H1 (cell line): Measurements from ENCODE around the gene SLC6A6. TPM values are rescaled to one million over a fixed set of nuclear protein-coding genes. Genes with fewer than 3 reads are reported as not detected.

Source experiments
- CTCF ChIA-PET: fragments of 300-600 bp; sonication (Branson Sonifier 250); formaldehyde crosslinking; loops from one replicate; lab custom pipeline; 2021; ENCODE audit not compliant: partially characterized antibody; lab: Charles Lee
- POLR2A ChIA-PET: fragments of 300-600 bp; sonication (Branson Sonifier 250); formaldehyde crosslinking; loops from one replicate; lab custom pipeline; 2021; ENCODE audit warnings: inconsistent platforms; ENCODE audit not compliant: partially characterized antibody; lab: Charles Lee
- DNase-seq, 2 experiments: peaks; one replicate each; pipeline versions ENCODE4 v3.0.0 to v3.0.0-alpha.2; 2010 to 2022; ENCODE audit warnings: low spot score in 2 of 2, low read depth in 1 of 2, mixed read lengths in 1 of 2
- FAIRE-seq: peaks from 2 replicates; lab custom pipeline; 2011; peaks lifted over from hg19 to GRCh38; lab: Jason Lieb, UNC
- H2AFZ ChIP-seq: 2 replicates; pipeline ENCODE4 v1.8.1; 2012; ENCODE audit warnings: low read length, inconsistent platforms
- H2AK5ac ChIP-seq: 2 replicates; pipeline ENCODE4 v1.6.1; 2013; ENCODE audit warnings: low read depth, low read length
- H2BK120ac ChIP-seq: replicated peaks from 2 replicates; pipeline ENCODE3; 2013; ENCODE audit warnings: low read depth, low read length, inconsistent platforms
- H2BK12ac ChIP-seq: 2 replicates; pipeline ENCODE4 v1.6.1; 2013; ENCODE audit warnings: low read depth, low read length
- H2BK15ac ChIP-seq: 2 replicates; pipeline ENCODE4 v1.6.1; 2013; ENCODE audit warnings: low read length
- H2BK20ac ChIP-seq: 2 replicates; pipeline ENCODE4 v1.6.1; 2013; ENCODE audit warnings: low read length
- H2BK5ac ChIP-seq: 2 replicates; pipeline ENCODE4 v1.6.1; 2013; ENCODE audit warnings: low read depth, low read length
- H3K14ac ChIP-seq: 2 replicates; pipeline ENCODE4 v1.6.1; 2013; ENCODE audit warnings: inconsistent platforms; ENCODE audit not compliant: insufficient read length
- H3K18ac ChIP-seq: 2 replicates; pipeline ENCODE4 v1.6.1; 2013; ENCODE audit warnings: low read length; ENCODE audit errors: extremely low read depth
- H3K23ac ChIP-seq: 2 replicates; pipeline ENCODE4 v1.6.1; 2013; ENCODE audit warnings: inconsistent platforms; ENCODE audit not compliant: insufficient read length
- H3K23me2 ChIP-seq: 2 replicates; pipeline ENCODE4 v1.6.1; 2013; ENCODE audit warnings: low read depth, low read length
- H3K27ac ChIP-seq: 2 replicates; pipeline ENCODE4 v1.6.1; 2011; ENCODE audit warnings: low read depth, low read length, inconsistent platforms
- H3K27me3 ChIP-seq, 4 experiments: replicated peaks in 1 of 4; 1 replicate in 1 of 4; 2 replicates in 3 of 4; pipeline versions ENCODE4 v1.6.1 to v1.8.1; 2011 to 2013; ENCODE audit warnings: low read length in 3 of 4, mild to moderate bottlenecking in 3 of 4, inconsistent platforms in 2 of 4, mixed read lengths in 2 of 4, moderate library complexity in 1 of 4; ENCODE audit not compliant: control insufficient read depth in 3 of 4, insufficient read depth in 3 of 4; ENCODE audit errors: extremely low read depth in 1 of 4
- H3K36me3 ChIP-seq, 4 experiments: 2 replicates each; pipeline versions ENCODE4 v1.6.1 to v1.8.1; 2011 to 2013; ENCODE audit warnings: mild to moderate bottlenecking in 4 of 4, low read length in 3 of 4, moderate library complexity in 2 of 4, control low read depth in 1 of 4, inconsistent platforms in 1 of 4; ENCODE audit not compliant: insufficient read depth in 4 of 4, control insufficient read depth in 2 of 4
- H3K4ac ChIP-seq: replicated peaks from 2 replicates; pipeline ENCODE3; 2013; ENCODE audit warnings: low read length, low read depth, mixed read lengths, inconsistent platforms; ENCODE audit not compliant: insufficient read length
- H3K4me1 ChIP-seq, 4 experiments: replicated peaks in 1 of 4; 1 replicate in 1 of 4; 2 replicates in 3 of 4; pipeline versions ENCODE4 v1.6.1 to v1.8.1; 2011 to 2013; ENCODE audit warnings: low read length in 3 of 4, inconsistent platforms in 2 of 4, mixed read lengths in 1 of 4; ENCODE audit not compliant: insufficient read depth in 4 of 4, control insufficient read depth in 3 of 4
- H3K4me2 ChIP-seq, 2 experiments: 2 replicates each; pipeline versions ENCODE4 v1.6.1 to v1.8.1; 2011 to 2013; ENCODE audit warnings: low read depth in 2 of 2, low read length in 2 of 2, control low read depth in 1 of 2, inconsistent platforms in 1 of 2, mild to moderate bottlenecking in 1 of 2; ENCODE audit not compliant: insufficient read depth in 1 of 2
- H3K4me3 ChIP-seq, 4 experiments: fragments of 200-600, 300-600 bp in 1 of 4; sonication (generic), shearing (Covaris generic), sonication (Bioruptor Twin) in 1 of 4; 2 replicates each; pipeline versions ENCODE4 v1.5.1 to v1.8.1; 2011 to 2016; ENCODE audit warnings: low read length in 4 of 4, low read depth in 3 of 4, control low read depth in 2 of 4, inconsistent platforms in 2 of 4, mild to moderate bottlenecking in 2 of 4, mixed read lengths in 1 of 4, moderate library complexity in 1 of 4; ENCODE audit not compliant: insufficient read depth in 2 of 4; ENCODE audit errors: extremely low read depth in 1 of 4
- H3K56ac ChIP-seq: replicated peaks from 2 replicates; pipeline ENCODE3; 2013; ENCODE audit warnings: low read depth, mild to moderate bottlenecking, mixed read lengths, low read length, inconsistent platforms; ENCODE audit not compliant: insufficient read length
- H3K79me1 ChIP-seq: 2 replicates; pipeline ENCODE4 v1.6.1; 2013; ENCODE audit warnings: low read depth, low read length, control low read depth
- H3K79me2 ChIP-seq, 2 experiments: 2 replicates each; pipeline versions ENCODE4 v1.6.1 to v1.8.1; 2012 to 2013; ENCODE audit warnings: low read length in 2 of 2, mild to moderate bottlenecking in 2 of 2, inconsistent platforms in 1 of 2; ENCODE audit not compliant: insufficient read depth in 2 of 2, control insufficient read depth in 1 of 2
- H3K9ac ChIP-seq, 4 experiments: replicated peaks in 1 of 4; 1 replicate in 1 of 4; 2 replicates in 3 of 4; pipeline versions ENCODE4 v1.6.1 to v1.8.1; 2011 to 2013; ENCODE audit warnings: low read depth in 3 of 4, low read length in 3 of 4, control low read depth in 2 of 4, mild to moderate bottlenecking in 2 of 4, moderate library complexity in 2 of 4, inconsistent platforms in 1 of 4; ENCODE audit errors: extremely low read depth in 1 of 4
- H3K9me3 ChIP-seq, 2 experiments: 2 replicates each; pipeline versions ENCODE4 v1.6.1 to v1.8.1; 2012 to 2013; ENCODE audit warnings: mild to moderate bottlenecking in 2 of 2, moderate library complexity in 2 of 2, control low read depth in 1 of 2, inconsistent platforms in 1 of 2, low read depth in 1 of 2, low read length in 1 of 2, mixed read lengths in 1 of 2; ENCODE audit not compliant: insufficient read depth in 2 of 2
- H4K20me1 ChIP-seq, 2 experiments: replicated peaks in 1 of 2; 2 replicates each; pipeline versions ENCODE3 to v1.8.1; 2011 to 2013; ENCODE audit warnings: inconsistent platforms in 2 of 2, low read length in 2 of 2, mild to moderate bottlenecking in 1 of 2; ENCODE audit not compliant: insufficient read depth in 2 of 2, control insufficient read depth in 1 of 2
- H4K5ac ChIP-seq: 2 replicates; pipeline ENCODE4 v1.6.1; 2013; ENCODE audit warnings: low read length, low read depth, mixed read lengths, inconsistent platforms; ENCODE audit not compliant: insufficient read length
- H4K8ac ChIP-seq: 2 replicates; pipeline ENCODE4 v1.8.0; 2013; ENCODE audit warnings: mild to moderate bottlenecking, moderate library complexity, low read length, inconsistent platforms; ENCODE audit not compliant: insufficient read depth; ENCODE audit errors: extremely low read depth
- H4K91ac ChIP-seq: replicated peaks from 2 replicates; pipeline ENCODE3; 2013; ENCODE audit warnings: low read length, mixed read lengths, inconsistent platforms; ENCODE audit not compliant: insufficient read length
- BRCA1 ChIP-seq: IDR thresholded peaks from 2 replicates; pipeline ENCODE4 v1.6.1; 2012; ENCODE audit warnings: low read depth, low read length, improper control_type of control experiment
- CBX5 ChIP-seq: fragments of 300-800, 300-1000 bp; sonication (generic); IDR thresholded peaks from 2 replicates; pipeline ENCODE4 v1.7.1; 2016; ENCODE audit warnings: antibody characterized with exemption, low read length, low read depth
- CHD2 ChIP-seq: IDR thresholded peaks from 2 replicates; pipeline ENCODE4 v1.6.1; 2012; ENCODE audit warnings: low read length, improper control_type of control experiment
- GTF2F1 ChIP-seq: IDR thresholded peaks from 2 replicates; pipeline ENCODE4 v1.6.1; 2012; ENCODE audit warnings: low read depth, low read length, improper control_type of control experiment, borderline replicate concordance
- KDM4A ChIP-seq: IDR thresholded peaks from one replicate; pipeline ENCODE4 v1.7.1; 2012; ENCODE audit warnings: low read depth, mild to moderate bottlenecking, moderate library complexity, low read length, inconsistent platforms; ENCODE audit not compliant: severe bottlenecking
- NANOG ChIP-seq: IDR thresholded peaks from 2 replicates; pipeline ENCODE4 v1.6.1; 2011; ENCODE audit warnings: low read length, low read depth, mild to moderate bottlenecking, inconsistent platforms; ENCODE audit not compliant: insufficient read depth, poor library complexity, severe bottlenecking
- POLR2A ChIP-seq, 2 experiments: IDR thresholded peaks; 1 replicate in 1 of 2; 2 replicates in 1 of 2; pipeline ENCODE4 v1.6.1; 2011; ENCODE audit warnings: low read depth in 2 of 2, low read length in 2 of 2, mild to moderate bottlenecking in 2 of 2; ENCODE audit errors: control extremely low read depth in 1 of 2
- POLR2AphosphoS5 ChIP-seq: IDR thresholded peaks from 2 replicates; pipeline ENCODE4 v1.6.1; 2011; ENCODE audit warnings: low read depth, low read length
- SIN3A ChIP-seq, 2 experiments: IDR thresholded peaks in 1 of 2; conservative IDR thresholded peaks in 1 of 2; 2 replicates each; pipeline ENCODE4 v1.6.1; 2011 to 2012; ENCODE audit warnings: low read length in 2 of 2, improper control_type of control experiment in 1 of 2, low read depth in 1 of 2, mild to moderate bottlenecking in 1 of 2
- SUZ12 ChIP-seq: fragments of 200-600 bp; sonication (generic); IDR thresholded peaks from 2 replicates; pipeline ENCODE4 v1.6.1; 2012; ENCODE audit warnings: mild to moderate bottlenecking, inconsistent platforms, low read length, moderate library complexity, mixed read lengths
- TBP ChIP-seq: IDR thresholded peaks from 2 replicates; pipeline ENCODE4 v1.6.1; 2011; ENCODE audit warnings: low read depth, low read length, improper control_type of control experiment
- WGBS, 2 experiments: shearing (Covaris generic) in 1 of 2; methylation state at CpG; one replicate each; pipeline versions ENCODE4 v1.1.6 to v1.1.7; 2013 to 2015; ENCODE audit warnings: low lambda C conversion rate in 2 of 2, mixed read lengths in 2 of 2, inconsistent platforms in 1 of 2, low coverage in 1 of 2, missing lambda C conversion rate in 1 of 2; ENCODE audit not compliant: insufficient replicate concordance in 2 of 2, insufficient coverage in 1 of 2, insufficient read length in 1 of 2; ENCODE audit errors: extremely low coverage in 1 of 2, missing lambda C conversion rate in 1 of 2; 5-methylcytosine and 5-hydroxymethylcytosine counted together
- polyA plus RNA-seq, 7 experiments: library from polyadenylated mRNA; depleted of rRNA in 3 of 7; stranded (reverse) in 5 of 7; unstranded in 2 of 7; fragments of >200 nt in 5 of 7; fragments of 200-250 nt in 2 of 7; gene quantifications; 1 replicate in 5 of 7; 2 replicates in 1 of 7; 4 replicates in 1 of 7; pipeline versions ENCODE4 v1.2.1 to v1.2.3, GENCODE V29; 2011 to 2013; ENCODE audit warnings: missing spikeins in 2 of 7, mixed read lengths in 2 of 7
- total RNA-seq: library from RNA; stranded (reverse); fragmentation: NEBNext Ultra II Directional; extraction: Animal tissue kit (Norgen Biotek cat#: 25700); gene quantifications from 2 replicates; pipeline ENCODE4 v1.2.1, GENCODE V29; 2021

SLC6A6 gene
- total and polyA plus RNA-seq, 2 of the 8 experiments (the other 6 are each of a cell fraction or from before 2014, with no cell fraction given) = 66.2 to 144 TPM

GRCh38 chr3:14473411-14473891, 71.0 kb downstream of the SLC6A6 start:
- Histone ChIP-seq H2BK120ac (no peak overlapping the region), H4K91ac (no peak overlapping the region), H3K27ac (no peak overlapping the region), H3K4me1 (no peaks in the 10 kb centered on the region; a peak in 1 of 7 replicates), H3K23ac (no peak overlapping the region), H3K79me1 (peaks cover 2% of the 10 kb centered on the region; the same call in 1 of the 2 replicates), H2AK5ac (no peak overlapping the region), H3K23me2 (no peaks in the 10 kb centered on the region), H3K27me3 (no peaks in the 10 kb centered on the region), H2BK12ac (no peak overlapping the region), H3K4me3 (no peak overlapping the region), H2AFZ (no peak overlapping the region), H3K4me2 (no peak overlapping the region), H3K56ac (no peak overlapping the region), H2BK5ac (no peak overlapping the region), H3K36me3 (peaks cover 20 to 71% (median 56%) of the 10 kb centered on the region in 4 experiments), H4K5ac (no peak overlapping the region), H3K18ac (no peak overlapping the region), H3K9ac (no peak overlapping the region), H4K20me1 (peaks cover 0 to 3% of the 10 kb centered on the region in 2 experiments), H2BK15ac (no peak overlapping the region), H3K9me3 (no peaks in the 10 kb centered on the region), H3K4ac (no peak overlapping the region), H3K79me2 (no peaks in the 10 kb centered on the region), H4K8ac (no peak overlapping the region), H2BK20ac (no peak overlapping the region), H3K14ac (no peak overlapping the region)
- POLR2A ChIA-PET = no interaction called here
- TF ChIP-seq POLR2A (IDR thresholded peaks at IDR 0.05; ENCODE audit: control extremely low read depth in 1 of 2, low read depth in 2 of 2, low read length in 2 of 2) = no peak
- no peak for TF ChIP-seq TBP
- no peak for TF ChIP-seq GTF2F1
- TF ChIP-seq CHD2 = no peak
- no peak for TF ChIP-seq KDM4A
- TF ChIP-seq POLR2AphosphoS5 = no peak
- TF ChIP-seq CBX5 = no peak
- no peak for TF ChIP-seq SUZ12
- TF ChIP-seq NANOG = no peak
- TF ChIP-seq SIN3A (conservative IDR thresholded peaks at IDR 0.05 in 1 of 2, IDR thresholded peaks at IDR 0.05 in 1 of 2; ENCODE audit: low read depth in 1 of 2, low read length in 2 of 2) = no peak
- no peak for TF ChIP-seq BRCA1
- no peak for DNase-seq
- 91% methylated on average over 7 of the region's 7 CpGs; no CpG with 5 or more reads in 1 of the 2 experiments for WGBS, 2 experiments
- CTCF ChIA-PET = interaction anchor here (1.5 to 1.8 kb wide), 3 partner anchors 11 to 212 kb away, joined by 4 to 6 read pairs (median 4); no protein-coding TSS in a partner anchor
- FAIRE-seq = no peak
